ENCODE data around the gene RNU5D-1. TPM values are rescaled to one million over a fixed set of nuclear protein-coding genes. Genes with fewer than 3 reads are reported as not detected.

Gene RNU5D-1
- total RNA-seq, 1 experiment from 2014 or later = not detected

- no peak for TF ChIP-seq NR1H2 (CRISPR knock-in tag; IDR thresholded peaks at IDR 0.05)
- no peak for TF ChIP-seq ZBTB43 (CRISPR knock-in tag; IDR thresholded peaks at IDR 0.05)
- TF ChIP-seq IRF2 (CRISPR knock-in tag; IDR thresholded peaks at IDR 0.05; ENCODE audit: borderline replicate concordance, low read depth) = no peak
- TF ChIP-seq, protein P1, sequence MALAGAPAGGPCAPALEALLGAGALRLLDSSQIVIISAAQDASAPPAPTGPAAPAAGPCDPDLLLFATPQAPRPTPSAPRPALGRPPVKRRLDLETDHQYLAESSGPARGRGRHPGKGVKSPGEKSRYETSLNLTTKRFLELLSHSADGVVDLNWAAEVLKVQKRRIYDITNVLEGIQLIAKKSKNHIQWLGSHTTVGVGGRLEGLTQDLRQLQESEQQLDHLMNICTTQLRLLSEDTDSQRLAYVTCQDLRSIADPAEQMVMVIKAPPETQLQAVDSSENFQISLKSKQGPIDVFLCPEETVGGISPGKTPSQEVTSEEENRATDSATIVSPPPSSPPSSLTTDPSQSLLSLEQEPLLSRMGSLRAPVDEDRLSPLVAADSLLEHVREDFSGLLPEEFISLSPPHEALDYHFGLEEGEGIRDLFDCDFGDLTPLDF (CRISPR knock-in tag; IDR thresholded peaks at IDR 0.05) = no peak
These were observed 46.4 kb downstream of the RNU5D-1 start (continued) for GRCh38 chr1:44684525-44684924.

DNA sequence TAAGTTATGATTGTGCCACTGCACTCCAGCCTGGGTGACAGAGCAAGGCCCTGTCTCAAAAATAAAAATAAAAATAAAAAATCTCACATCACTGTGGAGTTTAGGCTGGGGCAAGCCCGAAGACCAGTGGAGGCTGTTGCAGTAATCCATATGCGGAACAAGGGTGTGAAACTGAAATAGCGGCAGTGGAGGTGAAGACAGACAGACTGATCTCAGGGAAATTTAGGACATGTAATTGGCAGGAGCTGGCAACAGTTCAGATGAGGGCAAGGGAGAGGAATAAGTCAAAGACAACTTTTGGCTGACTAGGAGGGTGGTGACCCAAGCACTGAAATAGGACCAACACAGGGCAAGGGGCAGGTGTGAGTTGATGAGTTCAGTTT lies 48.1 kb downstream of the RNU5D-1 start:
- H3K4me1 Mint-ChIP-seq = peaks cover 30% of the 10 kb centered on the region
- ATAC-seq = no peak
- no peak overlapping the region for H3K27ac Mint-ChIP-seq
- no peaks in the 10 kb centered on the region for H3K9me3 Mint-ChIP-seq
- DNase-seq (ENCODE audit: low spot score) = no peak
- CTCF ChIA-PET = interaction anchor here (0.6 to 3.1 kb wide), 3 partner anchors 9 to 31 kb away, joined by 3 to 10 read pairs (median 6); partner anchors contain the start of genes ARMH1 and TMEM53
- no peaks in the 10 kb centered on the region for H3K27me3 Mint-ChIP-seq (ENCODE audit: low read depth)
- TF ChIP-seq ZNF671 (CRISPR knock-in tag; IDR thresholded peaks at IDR 0.05) = no peak
- no peak for TF ChIP-seq ZNF281 (CRISPR knock-in tag; IDR thresholded peaks at IDR 0.05)
- TF ChIP-seq ZBTB21 (CRISPR knock-in tag; IDR thresholded peaks at IDR 0.05; ENCODE audit: borderline replicate concordance) = no peak
- TF ChIP-seq ZNF532 (CRISPR knock-in tag; IDR thresholded peaks at IDR 0.05; ENCODE audit: borderline replicate concordance) = no peak
- TF ChIP-seq, protein P1 (CRISPR knock-in tag; IDR thresholded peaks at IDR 0.05) = no peak
- TF ChIP-seq HMGA2 (CRISPR knock-in tag; IDR thresholded peaks at IDR 0.05) = no peak
- no peak for TF ChIP-seq ZNF512 (CRISPR knock-in tag; IDR thresholded peaks at IDR 0.05; ENCODE audit: borderline replicate concordance)
- TF ChIP-seq ZNF121 (CRISPR knock-in tag; IDR thresholded peaks at IDR 0.05) = no peak
- POLR2A ChIA-PET = no interaction called here
- H3K36me3 Mint-ChIP-seq = 0 out of 2 replicates have a peak, but pooled peaks cover 5% of the 10 kb centered on the region
- H3K4me3 Mint-ChIP-seq = no peak overlapping the region
